Stimulated activated memory B cell treated with anti-CD40 and anti-IgM and Interleukin-4, amounts not matched to agents 10 μg/mL and 1 μg/mL and 100 μg/mL, for 72 hours (primary cell): Measurements from ENCODE around the gene ZGRF1.
A peak's percentile ranks its signal among the peaks of the same experiment; 100 is the strongest.
"Not testable (repeated sequence)": the region's sequence is repeated elsewhere in the genome, so short reads cannot be mapped to it uniquely, and the experiment has no call there.

Experiments used
- ATAC-seq: fragments of 150-1000 bp; cut with Tn5 transposase; 2 replicates; pipeline ENCODE4 v1.10.0; 2021
- H3K27ac Mint-ChIP-seq: one replicate; pipeline ENCODE4 v1.8.0; 2022; ENCODE audit warnings: mild to moderate bottlenecking, mixed read lengths
- H3K27me3 Mint-ChIP-seq: one replicate; pipeline ENCODE4 v1.8.0; 2022; ENCODE audit warnings: mixed read lengths
- H3K36me3 Mint-ChIP-seq: one replicate; pipeline ENCODE4 v1.8.0; 2022; ENCODE audit warnings: mixed read lengths
- H3K4me1 Mint-ChIP-seq: one replicate; pipeline ENCODE4 v1.8.0; 2022; ENCODE audit warnings: mixed read lengths
- H3K4me3 Mint-ChIP-seq: one replicate; pipeline ENCODE4 v1.8.0; 2022; ENCODE audit warnings: mild to moderate bottlenecking, moderate library complexity, mixed read lengths
- H3K9me3 Mint-ChIP-seq: one replicate; pipeline ENCODE4 v1.8.0; 2022; ENCODE audit warnings: mixed read lengths

ZGRF1 gene

GRCh38 chr4:112647785-112648184, 11.1 kb upstream of the ZGRF1 start:
- peaks cover 32% of the 10 kb centered on the region for H3K36me3 Mint-ChIP-seq

DNA sequence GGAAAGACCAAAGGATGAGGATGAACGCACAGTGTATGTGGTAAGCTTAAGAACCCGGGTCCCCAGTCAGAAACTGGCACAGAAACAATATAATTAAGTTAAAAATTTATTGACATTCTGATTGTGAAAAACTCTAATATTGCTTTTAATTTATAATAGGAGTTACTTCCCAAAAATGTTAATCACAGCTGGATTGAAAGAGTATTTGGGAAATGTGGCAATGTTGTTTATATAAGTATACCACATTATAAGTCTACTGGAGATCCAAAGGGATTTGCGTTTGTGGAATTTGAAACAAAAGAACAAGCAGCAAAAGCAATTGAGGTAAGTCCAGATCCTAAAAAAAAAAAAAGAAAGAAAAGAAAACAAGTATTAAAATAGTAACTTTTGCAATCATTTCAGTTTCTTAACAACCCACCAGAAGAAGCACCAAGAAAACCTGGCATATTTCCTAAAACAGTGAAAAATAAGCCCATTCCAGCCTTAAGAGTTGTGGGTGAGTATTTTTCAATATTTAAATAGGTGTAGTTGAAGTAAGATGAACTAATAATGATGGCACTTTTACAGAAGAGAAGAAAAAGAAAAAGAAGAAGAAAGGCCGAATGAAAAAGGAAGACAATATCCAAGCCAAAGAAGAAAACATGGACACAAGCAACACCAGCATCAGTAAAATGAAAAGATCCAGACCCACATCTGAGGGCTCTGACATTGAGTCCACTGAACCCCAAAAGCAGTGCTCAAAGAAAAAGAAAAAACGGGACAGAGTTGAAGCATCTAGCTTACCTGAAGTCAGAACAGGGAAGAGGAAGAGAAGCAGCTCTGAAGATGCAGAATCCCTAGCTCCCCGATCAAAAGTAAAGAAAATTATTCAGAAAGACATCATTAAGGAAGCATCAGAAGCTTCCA, 10.2 kb upstream of the ZGRF1 start:
- peaks cover 20% of the 10 kb centered on the region for H3K4me1 Mint-ChIP-seq
- H3K4me3 Mint-ChIP-seq = no peak overlapping the region
- no peak for ATAC-seq
- H3K36me3 Mint-ChIP-seq = peaks cover 40% of the 10 kb centered on the region
- H3K9me3 Mint-ChIP-seq = no peaks in the 10 kb centered on the region
- no peaks in the 10 kb centered on the region for H3K27me3 Mint-ChIP-seq
- H3K27ac Mint-ChIP-seq = no peak overlapping the region

More at GRCh38 chr4:112647785-112648184, 11.1 kb upstream of the ZGRF1 start:
- no peak for ATAC-seq
- no peaks in the 10 kb centered on the region for H3K27me3 Mint-ChIP-seq
- H3K9me3 Mint-ChIP-seq = no peaks in the 10 kb centered on the region
- H3K27ac Mint-ChIP-seq = no peak overlapping the region
- H3K4me1 Mint-ChIP-seq = peaks cover 11% of the 10 kb centered on the region
- H3K4me3 Mint-ChIP-seq = no peak overlapping the region

DNA sequence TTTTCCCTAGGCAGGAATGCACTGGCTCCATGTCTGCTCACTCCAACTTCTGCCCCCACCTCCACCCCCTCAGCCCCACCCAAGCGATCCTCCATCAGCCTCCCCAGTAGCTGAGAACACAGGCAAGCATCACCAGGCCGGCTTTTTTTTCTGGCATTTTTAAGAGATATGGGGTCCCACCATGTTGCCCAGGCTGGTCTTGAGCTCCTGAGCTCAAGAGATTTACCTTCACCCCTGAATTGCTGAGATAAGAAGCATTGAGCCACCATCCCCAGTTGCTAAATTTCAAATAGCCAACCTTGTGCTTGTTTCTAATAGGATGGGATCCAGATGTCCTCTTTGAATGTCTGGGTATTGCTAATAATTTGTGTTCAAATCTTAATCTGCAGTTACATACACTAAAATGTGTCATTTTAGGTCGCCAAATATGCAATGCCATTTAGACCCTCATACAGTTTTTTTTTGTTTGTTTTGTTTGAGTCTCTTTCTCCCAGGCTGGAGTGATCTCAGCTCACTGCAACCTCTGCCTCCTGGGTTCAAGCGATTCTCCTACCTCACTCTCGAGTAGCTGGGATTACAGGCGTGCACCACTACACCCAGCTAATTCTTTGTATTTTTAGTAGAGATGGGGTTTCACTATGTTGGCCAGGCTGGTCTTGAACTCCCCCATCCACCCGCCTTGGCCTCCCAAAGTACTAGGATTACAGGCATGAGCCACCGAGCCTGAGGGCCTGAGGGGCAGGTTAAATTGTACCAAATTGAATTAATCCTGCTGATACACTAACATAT, 9.0 kb upstream of the ZGRF1 start:
- H3K36me3 Mint-ChIP-seq = peaks cover 49% of the 10 kb centered on the region
- H3K27me3 Mint-ChIP-seq = no peaks in the 10 kb centered on the region
- H3K9me3 Mint-ChIP-seq = no peaks in the 10 kb centered on the region
- no peak for ATAC-seq
- no peak overlapping the region for H3K27ac Mint-ChIP-seq
- H3K4me1 Mint-ChIP-seq = peaks cover 32% of the 10 kb centered on the region
- no peak overlapping the region for H3K4me3 Mint-ChIP-seq

DNA sequence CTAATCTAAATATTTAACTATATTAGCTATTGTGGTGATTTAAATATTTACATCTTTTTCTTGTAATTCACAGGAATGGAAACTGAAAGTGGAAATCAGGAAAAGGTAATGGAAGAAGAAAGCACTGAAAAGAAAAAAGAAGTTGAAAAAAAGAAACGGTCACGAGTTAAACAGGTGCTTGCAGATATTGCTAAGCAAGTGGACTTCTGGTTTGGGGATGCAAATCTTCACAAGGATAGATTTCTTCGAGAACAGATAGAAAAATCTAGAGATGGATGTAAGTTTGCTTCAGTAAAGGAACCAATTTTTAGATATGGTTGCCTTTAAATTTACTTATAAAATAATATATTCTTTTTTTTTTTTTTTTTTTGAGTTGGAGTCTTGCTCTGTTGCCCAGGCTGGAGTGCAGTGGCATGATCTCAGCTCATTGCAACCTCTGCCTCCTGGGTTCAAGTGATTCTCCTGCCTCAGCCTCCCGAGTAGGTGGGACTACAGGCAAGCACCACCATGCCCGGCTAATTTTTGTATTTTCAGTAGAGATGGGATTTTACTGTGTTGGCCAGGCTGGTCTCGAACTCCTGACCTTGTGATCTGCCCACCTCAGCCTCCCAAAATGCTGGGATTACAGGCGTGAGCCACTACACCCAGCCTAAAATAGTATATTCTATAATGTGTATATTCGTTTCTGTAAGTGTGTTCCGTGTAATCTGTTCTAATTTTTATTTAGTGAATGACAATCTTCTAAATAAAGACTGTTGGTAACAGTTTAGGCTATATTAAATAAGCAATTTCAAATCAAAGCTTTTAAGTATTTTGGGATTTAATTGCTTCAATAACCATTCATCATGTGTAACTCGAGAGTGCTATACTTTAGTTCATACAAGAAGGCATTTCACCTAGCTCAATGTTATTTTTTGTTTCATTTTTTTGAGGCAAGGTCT, 8.2 kb upstream of the ZGRF1 start:
- not testable (repeated sequence) for H3K9me3 Mint-ChIP-seq, H3K4me3 Mint-ChIP-seq, H3K27ac Mint-ChIP-seq, H3K27me3 Mint-ChIP-seq, ATAC-seq
- Mint-ChIP-seq H3K36me3 (peaks cover 52% of the 10 kb centered on the region), H3K4me1 (peaks cover 36% of the 10 kb centered on the region)

- H3K4me3 Mint-ChIP-seq = no peak overlapping the region
- peak overlapping the region; percentile 86 for H3K27ac Mint-ChIP-seq
- no peaks in the 10 kb centered on the region for H3K27me3 Mint-ChIP-seq
- H3K9me3 Mint-ChIP-seq = no peaks in the 10 kb centered on the region
- H3K36me3 Mint-ChIP-seq = peaks cover 54% of the 10 kb centered on the region
- peaks cover 40% of the 10 kb centered on the region for H3K4me1 Mint-ChIP-seq
- no peak for ATAC-seq
These were observed 5.8 kb upstream of the ZGRF1 start for GRCh38 chr4:112642526-112642925.

- Mint-ChIP-seq H3K9me3 (no peaks in the 10 kb centered on the region), H3K4me3 (no peak overlapping the region), H3K27ac (no peak overlapping the region), H3K36me3 (peaks cover 22% of the 10 kb centered on the region), H3K27me3 (no peaks in the 10 kb centered on the region), H3K4me1 (peaks cover 33% of the 10 kb centered on the region)
- no peak for ATAC-seq
These were observed 800 bp upstream of the ZGRF1 start for GRCh38 chr4:112637552-112637866.

- no peak overlapping the region for H3K4me3 Mint-ChIP-seq
- peaks cover 7% of the 10 kb centered on the region for H3K4me1 Mint-ChIP-seq
- no peak overlapping the region for H3K27ac Mint-ChIP-seq
- no peak for ATAC-seq
- no peaks in the 10 kb centered on the region for H3K9me3 Mint-ChIP-seq
- no peaks in the 10 kb centered on the region for H3K27me3 Mint-ChIP-seq
- H3K36me3 Mint-ChIP-seq = no peaks in the 10 kb centered on the region
These were observed 3.1 kb downstream of the ZGRF1 start for GRCh38 chr4:112633477-112634235.

- H3K27ac Mint-ChIP-seq = no peak overlapping the region
- no peaks in the 10 kb centered on the region for H3K4me1 Mint-ChIP-seq
- no peak overlapping the region for H3K4me3 Mint-ChIP-seq
- peaks cover 3% of the 10 kb centered on the region for H3K9me3 Mint-ChIP-seq
- H3K36me3 Mint-ChIP-seq = peaks cover 32% of the 10 kb centered on the region
- no peaks in the 10 kb centered on the region for H3K27me3 Mint-ChIP-seq
- ATAC-seq = no peak
These were observed 10.5 kb downstream of the ZGRF1 start for GRCh38 chr4:112626228-112626627.

DNA sequence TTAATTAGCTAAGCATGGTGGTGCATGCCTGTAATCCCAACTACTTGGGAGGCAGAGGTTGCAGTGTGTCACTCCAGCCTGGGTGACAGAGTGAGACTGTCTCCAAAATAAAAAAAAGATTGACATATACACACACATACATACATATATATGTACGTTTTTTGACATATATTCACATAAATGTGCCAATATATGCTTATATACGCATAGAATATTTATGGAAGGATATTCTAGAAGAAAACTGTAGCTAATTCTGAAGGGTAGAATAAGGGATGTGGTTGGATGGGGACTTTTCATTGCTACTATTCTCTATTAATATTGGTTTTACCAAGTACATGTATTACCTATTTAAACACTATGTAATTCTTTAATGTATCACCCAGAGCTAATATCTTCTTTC, 19.7 kb downstream of the ZGRF1 start:
- no peak for ATAC-seq
- Mint-ChIP-seq H3K4me1 (no peaks in the 10 kb centered on the region), H3K27ac (no peak overlapping the region), H3K9me3 (no peaks in the 10 kb centered on the region), H3K4me3 (no peak overlapping the region), H3K27me3 (no peaks in the 10 kb centered on the region), H3K36me3 (peaks cover 16% of the 10 kb centered on the region)

DNA sequence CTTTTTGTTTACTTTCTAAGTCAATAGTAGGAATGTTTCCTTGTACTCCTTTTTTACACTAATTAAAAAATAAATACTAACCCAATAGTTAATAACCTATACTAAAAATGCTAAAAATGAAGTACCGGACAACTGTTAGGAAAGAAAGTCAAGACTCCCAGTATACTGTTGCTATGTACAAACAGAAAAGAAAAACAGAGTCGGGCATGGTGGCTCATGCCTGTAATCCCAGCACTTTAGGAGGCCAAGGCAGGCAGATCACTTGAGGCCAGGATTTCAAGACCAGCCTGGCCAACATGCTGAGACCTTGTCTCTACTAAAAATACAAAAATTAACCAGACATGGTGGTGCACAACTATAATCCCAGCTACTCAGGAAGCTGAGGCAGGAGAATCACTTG, 23.9 kb downstream of the ZGRF1 start:
- H3K4me1 Mint-ChIP-seq, H3K27me3 Mint-ChIP-seq, H3K9me3 Mint-ChIP-seq: not testable (repeated sequence)

DNA sequence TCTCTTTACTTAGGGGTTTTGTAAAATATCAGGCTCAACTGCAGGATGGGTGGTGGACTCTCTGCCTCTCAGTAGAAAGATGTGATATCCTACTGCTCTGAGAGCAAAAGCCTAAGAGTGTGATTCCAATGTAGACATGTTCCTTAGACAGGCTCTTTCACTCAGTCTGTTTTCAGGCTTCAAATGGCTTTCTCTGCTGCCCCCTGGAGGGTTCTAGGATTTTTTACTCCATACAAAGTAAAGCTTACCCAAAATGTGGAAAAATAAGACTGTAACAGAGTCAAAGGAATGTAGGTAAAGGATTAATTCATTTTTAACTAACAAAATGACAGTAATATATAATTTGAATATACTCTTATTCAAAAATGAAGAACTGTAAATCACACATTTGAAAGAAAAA, 32.1 kb downstream of the ZGRF1 start:
- no peaks in the 10 kb centered on the region for H3K9me3 Mint-ChIP-seq
- H3K4me3 Mint-ChIP-seq = no peak overlapping the region
- no peaks in the 10 kb centered on the region for H3K27me3 Mint-ChIP-seq
- H3K36me3 Mint-ChIP-seq = no peaks in the 10 kb centered on the region
- no peaks in the 10 kb centered on the region for H3K4me1 Mint-ChIP-seq
- no peak overlapping the region for H3K27ac Mint-ChIP-seq
- ATAC-seq = no peak

More for the DNA sequence above, 23.9 kb downstream of the ZGRF1 start:
- not testable (repeated sequence) for ATAC-seq, H3K36me3 Mint-ChIP-seq, H3K4me3 Mint-ChIP-seq, H3K27ac Mint-ChIP-seq

DNA sequence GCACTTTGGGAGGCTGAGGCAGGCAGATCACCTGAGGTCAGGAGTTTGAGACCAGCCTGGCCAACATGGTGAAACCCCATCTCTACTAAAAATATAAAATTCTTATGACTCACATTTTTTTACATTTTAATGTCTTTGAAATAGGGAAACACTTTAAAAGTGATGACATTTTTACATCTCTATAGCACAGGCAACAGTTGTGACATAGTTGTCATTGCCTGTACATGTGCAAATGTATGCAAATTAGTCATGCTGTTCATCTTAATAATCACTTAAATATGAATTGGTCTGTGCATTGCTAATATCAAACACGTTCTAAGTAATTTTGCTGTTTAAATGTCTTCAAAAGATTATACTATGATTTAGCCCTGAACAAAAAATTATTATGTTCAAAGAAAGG, 41.7 kb downstream of the ZGRF1 start:
- Mint-ChIP-seq H3K4me1 (peaks cover 5% of the 10 kb centered on the region), H3K4me3 (no peak overlapping the region), H3K36me3 (peaks cover 13% of the 10 kb centered on the region), H3K27me3 (no peaks in the 10 kb centered on the region), H3K9me3 (peaks cover 9% of the 10 kb centered on the region), H3K27ac (no peak overlapping the region)
- ATAC-seq = no peak

- ATAC-seq = no peak
- no peak overlapping the region for H3K27ac Mint-ChIP-seq
These were observed 43.1 kb downstream of the ZGRF1 start for GRCh38 chr4:112593438-112594133.

GRCh38 chr4:112592717-112593116, 44.0 kb downstream of the ZGRF1 start:
- no peaks in the 10 kb centered on the region for H3K27me3 Mint-ChIP-seq
- peaks cover 19% of the 10 kb centered on the region for H3K36me3 Mint-ChIP-seq
- no peak overlapping the region for H3K27ac Mint-ChIP-seq
- ATAC-seq = no peak
- H3K4me3 Mint-ChIP-seq = no peak overlapping the region
- H3K4me1 Mint-ChIP-seq = peaks cover 5% of the 10 kb centered on the region
- peaks cover 9% of the 10 kb centered on the region for H3K9me3 Mint-ChIP-seq

More at GRCh38 chr4:112593438-112594133, 43.1 kb downstream of the ZGRF1 start:
- peaks cover 5% of the 10 kb centered on the region for H3K4me1 Mint-ChIP-seq
- peaks cover 9% of the 10 kb centered on the region for H3K9me3 Mint-ChIP-seq
- no peaks in the 10 kb centered on the region for H3K27me3 Mint-ChIP-seq
- H3K36me3 Mint-ChIP-seq = peaks cover 19% of the 10 kb centered on the region
- H3K4me3 Mint-ChIP-seq = no peak overlapping the region
